Right lobe of liver (tissue), 6 donors: Measurements from ENCODE around the gene C1orf210. TPM values are rescaled to one million over a fixed set of nuclear protein-coding genes. Genes with fewer than 3 reads are reported as not detected.

Source experiments
- ATAC-seq, 4 donors: fragments of 200-7000 bp; cut with Tn5 transposase; one replicate each; pipeline ENCODE4 v1.9.1; 2020; ENCODE audit warnings: mild to moderate bottlenecking in 4 of 4, moderate library complexity in 4 of 4
- DNase-seq, 3 donors: peaks; one replicate each; pipeline ENCODE4 v3.0.0-alpha.2; 2020
- H3K27ac ChIP-seq, 3 donors: fragments of 200-600 bp; one replicate each; pipeline ENCODE4 v1.8.0; 2022
- H3K27me3 ChIP-seq, 2 donors: fragments of 200-600 bp; one replicate each; pipeline ENCODE4 v1.8.0; 2022
- H3K36me3 ChIP-seq, 4 donors: fragments of 200-600 bp; sonication (generic) in 1 of 4; one replicate each; pipeline versions ENCODE4 v1.5.1 to v1.8.0; 2017 to 2022; ENCODE audit warnings: control low read depth in 1 of 4
- H3K4me1 ChIP-seq, 4 donors: fragments of 200-600 bp; sonication (generic) in 1 of 4; one replicate each; pipeline versions ENCODE4 v1.5.1 to v1.8.0; 2017 to 2022; ENCODE audit warnings: control low read depth in 1 of 4
- H3K4me3 ChIP-seq, 3 donors: fragments of 200-600 bp; one replicate each; pipeline ENCODE4 v1.8.0; 2022
- H3K9me3 ChIP-seq, 4 donors: fragments of 200-600 bp; sonication (generic) in 1 of 4; one replicate each; pipeline versions ENCODE4 v1.5.1 to v1.8.0; 2017 to 2022; ENCODE audit warnings: control low read depth in 1 of 4
- CTCF ChIP-seq, 4 donors: fragments of 200-600 bp in 3 of 4; fragments of 450-650 bp in 1 of 4; IDR thresholded peaks; one replicate each; pipeline versions ENCODE4 v1.5.1 to v1.8.0; 2016 to 2022; ENCODE audit warnings: antibody characterized with exemption in 4 of 4, mild to moderate bottlenecking in 2 of 4
- POLR2A ChIP-seq: fragments of 450-650 bp; IDR thresholded peaks from one replicate; pipeline ENCODE4 v1.6.1; 2017; ENCODE audit warnings: antibody characterized with exemption, mild to moderate bottlenecking
- WGBS: methylation state at CpG from one replicate; pipeline ENCODE4 v1.1.6; 2018; ENCODE audit warnings: low coverage, low lambda C conversion rate; ENCODE audit not compliant: insufficient coverage; ENCODE audit errors: missing lambda C conversion rate; 5-methylcytosine and 5-hydroxymethylcytosine counted together
- intact Hi-C, 2 donors: fragments of 100-400 bp; cut with DNase I; formaldehyde crosslinking; loops; one replicate each; pipeline versions ENCODE4 v1.11.2 to v1.14.1; 2022
- total RNA-seq, 6 experiments: library from RNA; depleted of rRNA in 2 of 6; stranded (reverse); fragments of >200 nt in 2 of 6; fragmentation: NEBNext Ultra II Directional in 3 of 6; extraction: Animal tissue kit (Norgen Biotek cat#: 25700) in 3 of 6; gene quantifications; one replicate each; pipeline versions ENCODE4 v1.1.0 to v1.2.4, GENCODE V29; 2016 to 2023
- donor health status: DM: no; HTN: yes; CAD: no.
- donor health status: DM: no; HTN: no; CAD: no.
- donor health status: DM: no; HTN: no; CAD: no.
- donor health status: DM: no; HTN: yes; CAD: no.
- donor health status: DM: no; HTN: yes; CAD: no.

C1orf210 gene
- total RNA-seq, 6 experiments from 2014 or later: 0.58 to 2.7 (median 1.7) TPM

DNA sequence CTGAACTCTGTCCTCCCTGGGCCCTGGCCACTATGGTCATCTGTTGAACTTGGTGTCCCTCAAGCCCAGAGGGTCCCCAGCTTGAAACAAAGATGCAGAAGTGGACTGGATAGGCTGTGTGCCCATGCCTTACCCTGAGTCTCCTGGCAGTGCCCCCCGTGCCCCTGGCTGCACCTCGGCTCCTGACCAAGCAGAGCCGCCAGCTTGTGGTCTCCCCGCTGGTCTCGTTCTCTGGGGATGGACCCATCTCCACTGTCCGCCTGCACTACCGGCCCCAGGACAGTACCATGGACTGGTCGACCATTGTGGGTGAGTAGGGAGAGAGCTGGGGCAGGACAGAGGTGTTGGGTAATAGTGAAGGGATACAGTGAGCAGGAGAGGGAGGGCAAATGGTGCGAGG lies 26.1 kb upstream of the C1orf210 start:
- no peak for ATAC-seq
- Histone ChIP-seq H3K27ac (no peak overlapping the region), H3K4me3 (no peak overlapping the region), H3K36me3 (no peaks in the 10 kb centered on the region), H3K4me1 (peaks cover 0 to 29% (median 14%) of the 10 kb centered on the region in 4 donors), H3K27me3 (no peaks in the 10 kb centered on the region), H3K9me3 (no peaks in the 10 kb centered on the region)
- TF ChIP-seq CTCF (IDR thresholded peaks at IDR 0.05) (no peak), POLR2A (no peak)
- intact Hi-C loops: no loop called here
- 73% methylated on average over 3 of the region's 9 CpGs for WGBS
- DNase-seq: peak in 1 of 3 donors; percentile 53

DNA sequence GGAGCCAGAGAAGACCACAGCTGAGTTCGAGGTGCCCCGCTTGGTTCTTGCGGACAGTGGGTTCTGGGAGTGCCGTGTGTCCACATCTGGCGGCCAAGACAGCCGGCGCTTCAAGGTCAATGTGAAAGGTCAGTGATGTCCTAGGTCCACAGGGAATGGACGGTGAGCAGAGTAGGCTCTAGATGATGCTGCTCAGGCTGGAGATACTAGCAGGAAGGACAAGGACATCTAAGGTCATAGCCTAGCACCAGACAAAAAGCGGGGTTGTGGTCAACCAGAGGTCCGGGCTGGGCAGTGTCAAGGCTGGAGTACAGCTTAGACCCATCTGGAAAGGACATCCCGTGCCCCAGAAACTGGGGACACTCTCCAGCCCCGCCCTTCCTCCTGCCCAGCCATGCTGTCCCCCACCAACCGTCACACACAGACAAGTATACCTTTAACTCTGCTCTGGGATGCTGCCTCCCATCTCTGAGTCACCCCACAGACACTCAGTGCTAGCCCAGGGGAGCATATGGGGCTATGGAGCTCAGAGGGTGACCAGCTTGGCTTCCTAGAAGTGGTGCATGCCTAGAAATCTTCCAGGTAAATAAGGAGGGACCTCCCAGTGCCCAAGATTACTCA lies 24.1 kb upstream of the C1orf210 start:
- no peak overlapping the region for H3K27ac ChIP-seq
- TF ChIP-seq CTCF (IDR thresholded peaks at IDR 0.05) (no peak), POLR2A (no peak)

DNA sequence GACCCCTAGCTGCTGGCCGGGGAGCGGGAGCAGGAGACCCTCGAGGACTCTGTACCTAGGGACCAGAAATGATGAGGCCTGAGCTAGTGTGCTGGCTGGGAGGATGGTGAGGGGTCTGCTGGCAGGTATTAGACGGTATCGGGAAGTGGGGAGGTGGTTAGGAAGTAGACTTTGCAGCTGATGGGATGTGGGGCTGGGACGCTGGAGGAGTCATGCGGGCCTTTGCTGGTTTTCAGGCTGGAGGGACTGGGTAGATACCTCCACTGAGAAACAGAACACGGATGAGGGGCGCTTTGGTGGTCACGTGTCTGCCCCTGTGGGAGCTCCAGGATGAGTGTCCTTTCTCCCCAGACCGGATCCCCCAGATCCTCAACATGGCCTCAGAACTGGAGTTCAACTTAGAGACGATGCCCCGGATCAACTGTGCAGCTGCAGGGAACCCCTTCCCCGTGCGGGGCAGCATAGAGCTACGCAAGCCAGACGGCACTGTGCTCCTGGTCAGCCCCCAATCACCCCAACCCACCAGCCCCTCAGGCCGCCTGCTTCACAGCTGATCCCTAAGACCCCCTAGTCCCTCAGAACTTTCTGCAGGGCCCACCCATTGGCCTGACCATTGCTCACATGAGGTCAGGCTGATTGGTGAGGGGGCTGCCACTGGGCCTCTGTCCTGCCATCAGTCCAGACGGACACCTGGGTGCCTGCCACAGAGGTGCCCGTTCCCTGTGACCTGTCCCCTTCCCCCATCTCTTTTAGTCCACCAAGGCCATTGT lies 23.4 kb upstream of the C1orf210 start:
- Histone ChIP-seq H3K4me3 (no peak overlapping the region), H3K27ac (no peak overlapping the region), H3K4me1 (peaks cover 0 to 28% (median 14%) of the 10 kb centered on the region in 4 donors), H3K36me3 (no peaks in the 10 kb centered on the region), H3K9me3 (no peaks in the 10 kb centered on the region), H3K27me3 (no peaks in the 10 kb centered on the region)
- ATAC-seq (no peak), DNase-seq (peak in 1 of 3 donors; percentile 34)
- 93% methylated on average over 10 of the region's 20 CpGs for WGBS
- TF ChIP-seq POLR2A (no peak), CTCF (IDR thresholded peaks at IDR 0.05) (no peak)
- intact Hi-C loops: no loop called here

More for the DNA sequence above, 24.1 kb upstream of the C1orf210 start:
- Histone ChIP-seq H3K36me3 (no peaks in the 10 kb centered on the region), H3K4me1 (peaks cover 0 to 29% (median 14%) of the 10 kb centered on the region in 4 donors), H3K9me3 (no peaks in the 10 kb centered on the region), H3K4me3 (no peak overlapping the region), H3K27me3 (no peaks in the 10 kb centered on the region)
- 81% methylated on average over 3 of the region's 13 CpGs for WGBS
- DNase-seq: peak in 1 of 3 donors; percentile 35
- intact Hi-C loops: no loop called here
- no peak for ATAC-seq

DNA sequence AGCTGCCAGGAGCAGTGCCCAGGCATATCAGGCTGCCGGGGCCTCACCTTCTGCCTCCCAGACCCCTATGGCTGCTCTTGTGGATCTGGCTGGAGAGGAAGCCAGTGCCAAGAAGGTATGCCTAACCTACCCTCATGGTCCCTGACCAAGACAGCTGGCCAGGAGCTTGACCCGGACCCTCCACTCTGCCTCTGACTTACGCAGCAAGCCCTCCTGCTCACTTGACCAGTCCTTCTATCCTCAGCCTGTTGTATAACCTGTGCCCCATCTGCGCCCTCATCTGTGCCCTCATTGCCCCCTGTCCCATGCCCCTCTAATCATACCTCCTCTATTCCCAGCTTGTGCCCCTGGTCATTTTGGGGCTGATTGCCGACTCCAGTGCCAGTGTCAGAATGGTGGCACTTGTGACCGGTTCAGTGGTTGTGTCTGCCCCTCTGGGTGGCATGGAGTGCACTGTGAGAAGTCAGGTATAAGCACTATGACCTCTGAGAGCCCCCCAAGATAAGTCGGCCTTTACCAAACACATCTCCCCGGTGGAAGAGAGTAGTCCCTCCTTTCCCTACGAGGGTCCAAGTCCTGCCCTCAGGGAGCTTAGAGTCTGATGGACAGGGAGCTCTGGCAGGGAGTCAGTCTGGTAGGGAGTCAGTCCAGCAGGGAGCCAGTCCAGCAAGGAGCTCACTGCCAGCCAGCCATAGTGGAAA lies 22.2 kb upstream of the C1orf210 start:
- intact Hi-C loops: no loop called here
- Histone ChIP-seq H3K4me1 (peaks cover 0 to 29% (median 14%) of the 10 kb centered on the region in 4 donors), H3K36me3 (no peaks in the 10 kb centered on the region)

More for the DNA sequence above, 22.2 kb upstream of the C1orf210 start:
- ATAC-seq: no peak
- no peak overlapping the region for H3K4me3 ChIP-seq
- no peaks in the 10 kb centered on the region for H3K9me3 ChIP-seq
- TF ChIP-seq POLR2A (no peak), CTCF (IDR thresholded peaks at IDR 0.05) (no peak)
- H3K27me3 ChIP-seq: no peaks in the 10 kb centered on the region
- no peak overlapping the region for H3K27ac ChIP-seq
- DNase-seq: peak in 1 of 3 donors; percentile 16
- 93% methylated on average over 7 of the region's 9 CpGs for WGBS
